Astrocyte (in vitro differentiated cells and primary cell): ENCODE results near the gene NTSR1. TPM values are rescaled to one million over a fixed set of nuclear protein-coding genes. Genes with fewer than 3 reads are reported as not detected.

Experiments
- DNase-seq: peaks from one replicate; pipeline ENCODE4 v3.0.0-alpha.2; 2010; ENCODE audit warnings: low read depth
- FAIRE-seq: peaks from 2 replicates; lab custom pipeline; 2011; peaks lifted over from hg19 to GRCh38; lab: Jason Lieb, UNC
- H2AFZ ChIP-seq: 2 replicates; pipeline ENCODE4 v1.6.0; 2012; ENCODE audit warnings: low read depth, low read length, inconsistent platforms
- H3K27ac ChIP-seq: 2 replicates; pipeline ENCODE4 v1.5.1; 2011; ENCODE audit warnings: low read depth, low read length, inconsistent platforms
- H3K27me3 ChIP-seq: 2 replicates; pipeline ENCODE4 v1.6.0; 2011; ENCODE audit warnings: low read length, inconsistent platforms; ENCODE audit not compliant: insufficient read depth
- H3K36me3 ChIP-seq: 2 replicates; pipeline ENCODE4 v1.5.1; 2011; ENCODE audit warnings: low read length, inconsistent platforms; ENCODE audit not compliant: insufficient read depth
- H3K4me1 ChIP-seq: 2 replicates; pipeline ENCODE4 v1.5.1; 2011; ENCODE audit warnings: low read length, inconsistent platforms; ENCODE audit not compliant: insufficient read depth
- H3K4me2 ChIP-seq: 2 replicates; pipeline ENCODE4 v1.6.0; 2012; ENCODE audit warnings: low read length, inconsistent platforms
- H3K4me3 ChIP-seq: 2 replicates; pipeline ENCODE4 v1.5.1; 2011; ENCODE audit warnings: low read depth, mild to moderate bottlenecking, low read length, inconsistent platforms; ENCODE audit not compliant: insufficient read depth
- H3K79me2 ChIP-seq: 2 replicates; pipeline ENCODE4 v1.6.0; 2012; ENCODE audit warnings: mild to moderate bottlenecking, low read length, inconsistent platforms; ENCODE audit not compliant: insufficient read depth
- H3K9ac ChIP-seq: 2 replicates; pipeline ENCODE4 v1.6.0; 2012; ENCODE audit warnings: mild to moderate bottlenecking, low read length, inconsistent platforms
- H3K9me3 ChIP-seq: 2 replicates; pipeline ENCODE4 v1.5.1; 2012; ENCODE audit warnings: low read depth, mild to moderate bottlenecking, low read length, inconsistent platforms; ENCODE audit not compliant: insufficient read depth
- H4K20me1 ChIP-seq: 2 replicates; pipeline ENCODE4 v1.6.0; 2012; ENCODE audit warnings: low read length, inconsistent platforms; ENCODE audit not compliant: insufficient read depth
- H3K27ac Mint-ChIP-seq: one replicate; pipeline ENCODE4 v1.8.0; 2021; ENCODE audit warnings: mild to moderate bottlenecking, mixed read lengths; ENCODE audit not compliant: unreplicated experiment
- H3K27me3 Mint-ChIP-seq: one replicate; pipeline ENCODE4 v1.8.0; 2021; ENCODE audit warnings: low read depth, mixed read lengths; ENCODE audit not compliant: unreplicated experiment
- H3K36me3 Mint-ChIP-seq: one replicate; pipeline ENCODE4 v1.8.0; 2021; ENCODE audit warnings: low read depth, mixed read lengths; ENCODE audit not compliant: unreplicated experiment
- H3K4me1 Mint-ChIP-seq: one replicate; pipeline ENCODE4 v1.8.0; 2021; ENCODE audit warnings: low read depth, mixed read lengths; ENCODE audit not compliant: unreplicated experiment
- H3K4me3 Mint-ChIP-seq: one replicate; pipeline ENCODE4 v1.8.0; 2021; ENCODE audit warnings: mild to moderate bottlenecking, moderate library complexity, mixed read lengths; ENCODE audit not compliant: unreplicated experiment
- H3K9me3 Mint-ChIP-seq: one replicate; pipeline ENCODE4 v1.8.0; 2021; ENCODE audit warnings: mild to moderate bottlenecking, mixed read lengths; ENCODE audit not compliant: unreplicated experiment
- CTCF ChIP-seq: IDR thresholded peaks from 2 replicates; pipeline ENCODE4 v1.5.1; 2011; ENCODE audit warnings: low read depth, mild to moderate bottlenecking, inconsistent platforms, low read length, moderate library complexity; ENCODE audit not compliant: insufficient read depth
- EZH2 ChIP-seq: IDR thresholded peaks from 2 replicates; pipeline ENCODE4 v1.6.1; 2012; ENCODE audit warnings: mild to moderate bottlenecking, low read length, inconsistent platforms; ENCODE audit not compliant: insufficient read depth
- total RNA-seq: library from RNA; stranded (reverse); gene quantifications from 2 replicates; pipeline ENCODE4 v1.2.1, GENCODE V29; 2021

The NTSR1 gene
- total RNA-seq, 1 donor from 2014 or later, result 0.16 TPM

DNA sequence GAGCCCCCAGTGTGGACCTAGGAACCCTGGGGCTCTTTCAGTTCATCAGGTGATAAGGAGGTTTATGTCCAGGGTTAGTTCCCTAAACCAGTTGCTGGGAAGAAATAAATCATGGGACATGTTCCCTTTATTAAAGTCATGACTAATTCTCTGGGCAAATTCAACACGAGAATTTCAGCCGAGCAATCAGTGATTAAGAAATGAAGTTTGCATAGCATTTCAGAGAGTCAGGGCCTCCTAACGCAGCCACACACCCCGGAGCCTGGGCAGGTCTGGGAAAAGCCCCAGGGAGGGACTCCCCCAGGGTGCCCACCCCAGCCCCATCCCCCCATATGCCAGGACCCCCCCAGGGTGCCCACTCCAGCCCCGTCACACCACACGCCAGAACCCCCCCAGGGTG, 46.2 kb upstream of the NTSR1 start:
- Histone ChIP-seq H3K4me3 (no peak overlapping the region), H3K27ac (no peak overlapping the region), H3K36me3 (no peaks in the 10 kb centered on the region), H3K9me3 (no peaks in the 10 kb centered on the region), H3K27me3 (peaks cover 8% of the 10 kb centered on the region), H4K20me1 (no peaks in the 10 kb centered on the region), H3K4me1 (peaks cover 4% of the 10 kb centered on the region), H3K4me2 (peak overlapping the region; percentile 19), H2AFZ (no peak overlapping the region), H3K9ac (no peak overlapping the region), H3K79me2 (no peaks in the 10 kb centered on the region)
- Mint-ChIP-seq H3K27me3 (peaks cover 37% of the 10 kb centered on the region), H3K9me3 (no peaks in the 10 kb centered on the region), H3K4me3 (no peak overlapping the region), H3K36me3 (no peaks in the 10 kb centered on the region), H3K27ac (no peak overlapping the region), H3K4me1 (no peaks in the 10 kb centered on the region)
- no peak for TF ChIP-seq EZH2
- TF ChIP-seq CTCF, result no peak
- peak; percentile 69 for DNase-seq
- FAIRE-seq, result no peak

- Histone ChIP-seq H3K27ac (no peak overlapping the region), H3K4me1 (peaks cover 4% of the 10 kb centered on the region), H3K9ac (no peak overlapping the region), H3K27me3 (peaks cover 8% of the 10 kb centered on the region), H2AFZ (no peak overlapping the region), H3K4me2 (no peak overlapping the region), H3K4me3 (no peak overlapping the region), H3K79me2 (no peaks in the 10 kb centered on the region), H3K9me3 (no peaks in the 10 kb centered on the region), H3K36me3 (no peaks in the 10 kb centered on the region), H4K20me1 (no peaks in the 10 kb centered on the region)
- Mint-ChIP-seq H3K36me3 (no peaks in the 10 kb centered on the region), H3K4me1 (peaks cover 4% of the 10 kb centered on the region), H3K4me3 (no peak overlapping the region), H3K27me3 (peaks cover 43% of the 10 kb centered on the region), H3K27ac (no peak overlapping the region), H3K9me3 (no peaks in the 10 kb centered on the region)
- no peak for TF ChIP-seq EZH2
- TF ChIP-seq CTCF, result no peak
- DNase-seq (no peak), FAIRE-seq (no peak)
These were observed 45.3 kb upstream of the NTSR1 start for GRCh38 chr20:62663145-62664018.
